IMR-90 (cell line): ENCODE measurements around the gene DLK2. TPM values are rescaled to one million over a fixed set of nuclear protein-coding genes. Genes with fewer than 3 reads are reported as not detected.

Experiments used
- ATAC-seq: fragments of 200-7000 bp; cut with Tn5 transposase; 2 replicates; pipeline ENCODE4 v1.9.1; 2020; ENCODE audit warnings: low read depth, mild to moderate bottlenecking, moderate library complexity
- BruUV-seq: library from RNA; stranded (reverse); fragments of 400-500 nt; replicated peaks from 2 replicates; lab custom pipeline; 2021; lab: Mats Ljungman, UMichigan
- CTCF ChIA-PET: fragments of 300-600 bp; formaldehyde crosslinking; extraction: SDS; loops from one replicate; lab custom pipeline; 2021; ENCODE audit warnings: antibody characterized with exemption; lab: Yijun Ruan, JAX
- POLR2A ChIA-PET: fragments of 300-600 bp; sonication (Branson Sonifier 250); formaldehyde crosslinking; loops from one replicate; lab custom pipeline; 2022; ENCODE audit warnings: antibody characterized with exemption; ENCODE audit not compliant: unreplicated experiment; lab: Charles Lee
- DNase-seq: peaks from one replicate; pipeline ENCODE4 v3.0.0; 2013
- H2AFZ ChIP-seq: replicated peaks from 2 replicates; pipeline ENCODE3; 2013; ENCODE audit warnings: low read length, mild to moderate bottlenecking; ENCODE audit not compliant: poor library complexity
- H2AK5ac ChIP-seq: 2 replicates; pipeline ENCODE4 v1.6.1; 2013; ENCODE audit warnings: low read depth, low read length, inconsistent platforms
- H2AK9ac ChIP-seq: replicated peaks from 2 replicates; pipeline ENCODE3; 2013; ENCODE audit warnings: mild to moderate bottlenecking, low read depth, low read length, moderate library complexity; ENCODE audit not compliant: poor library complexity
- H2BK120ac ChIP-seq: 2 replicates; pipeline ENCODE4 v1.6.1; 2013; ENCODE audit warnings: low read depth, low read length, inconsistent platforms
- H2BK15ac ChIP-seq: 3 replicates; pipeline ENCODE4 v1.6.1; 2013; ENCODE audit warnings: low read depth, low read length, inconsistent platforms
- H2BK20ac ChIP-seq: 2 replicates; pipeline ENCODE4 v1.6.1; 2013; ENCODE audit warnings: low read depth, mild to moderate bottlenecking, inconsistent platforms, low read length, moderate library complexity
- H2BK5ac ChIP-seq: 2 replicates; pipeline ENCODE4 v1.6.1; 2013; ENCODE audit warnings: mild to moderate bottlenecking, low read depth, low read length, inconsistent platforms; ENCODE audit not compliant: poor library complexity, severe bottlenecking
- H3K14ac ChIP-seq: replicated peaks from 2 replicates; pipeline ENCODE4 v1.6.1; 2013; ENCODE audit warnings: low read depth, low read length, inconsistent platforms
- H3K18ac ChIP-seq: 2 replicates; pipeline ENCODE4 v1.6.1; 2013; ENCODE audit warnings: low read depth, low read length, control low read depth
- H3K23ac ChIP-seq: 2 replicates; pipeline ENCODE4 v1.6.1; 2013; ENCODE audit warnings: low read depth, low read length, inconsistent platforms
- H3K27ac ChIP-seq: 2 replicates; pipeline ENCODE4 v1.5.1; 2013; ENCODE audit warnings: mild to moderate bottlenecking, control low read depth, low read length; ENCODE audit not compliant: insufficient read depth
- H3K27me3 ChIP-seq: 2 replicates; pipeline ENCODE4 v1.6.1; 2013; ENCODE audit warnings: low read length; ENCODE audit not compliant: control insufficient read depth, insufficient read depth
- H3K36me3 ChIP-seq: 2 replicates; pipeline ENCODE4 v1.6.1; 2013; ENCODE audit warnings: low read length, mixed read lengths; ENCODE audit not compliant: control insufficient read depth, insufficient read depth
- H3K4ac ChIP-seq: 2 replicates; pipeline ENCODE4 v1.6.1; 2013; ENCODE audit warnings: low read depth, low read length, inconsistent platforms
- H3K4me1 ChIP-seq: 2 replicates; pipeline ENCODE4 v1.6.1; 2013; ENCODE audit warnings: low read length, mixed read lengths; ENCODE audit not compliant: control insufficient read depth, insufficient read depth
- H3K4me2 ChIP-seq: 2 replicates; pipeline ENCODE4 v1.6.1; 2013; ENCODE audit warnings: low read depth, mild to moderate bottlenecking, control low read depth, low read length, moderate library complexity
- H3K4me3 ChIP-seq: 2 replicates; pipeline ENCODE4 v1.5.1; 2013; ENCODE audit warnings: low read depth, mild to moderate bottlenecking, control low read depth, low read length, moderate library complexity; ENCODE audit not compliant: insufficient read depth
- H3K56ac ChIP-seq: 2 replicates; pipeline ENCODE4 v1.6.1; 2013; ENCODE audit warnings: low read length, inconsistent platforms; ENCODE audit not compliant: insufficient read depth; ENCODE audit errors: extremely low read depth
- H3K79me1 ChIP-seq, 2 experiments: 2 replicates each; pipeline ENCODE4 v1.6.1; 2013; ENCODE audit warnings: low read length in 2 of 2, inconsistent platforms in 1 of 2, low read depth in 1 of 2
- H3K9ac ChIP-seq: 2 replicates; pipeline ENCODE4 v1.6.1; 2013; ENCODE audit warnings: low read depth, low read length, control low read depth
- H3K9me1 ChIP-seq: 2 replicates; pipeline ENCODE4 v1.6.1; 2013; ENCODE audit warnings: low read length, inconsistent platforms; ENCODE audit not compliant: insufficient read depth
- H3K9me3 ChIP-seq: 2 replicates; pipeline ENCODE4 v1.6.1; 2013; ENCODE audit warnings: low read length; ENCODE audit not compliant: control insufficient read depth, insufficient read depth
- H4K20me1 ChIP-seq: 2 replicates; pipeline ENCODE4 v1.6.1; 2013; ENCODE audit warnings: low read length, inconsistent platforms; ENCODE audit not compliant: insufficient read depth
- H4K5ac ChIP-seq: 2 replicates; pipeline ENCODE4 v1.6.1; 2013; ENCODE audit warnings: mild to moderate bottlenecking, low read depth, low read length, control low read depth
- H4K8ac ChIP-seq, 2 experiments: 2 replicates each; pipeline ENCODE4 v1.6.1; 2013; ENCODE audit warnings: low read depth in 2 of 2, low read length in 2 of 2, control low read depth in 1 of 2, inconsistent platforms in 1 of 2
- H4K91ac ChIP-seq: 2 replicates; pipeline ENCODE4 v1.6.1; 2013; ENCODE audit warnings: low read depth, low read length, inconsistent platforms; ENCODE audit not compliant: insufficient read depth
- BHLHE40 ChIP-seq: fragments of 150-350 bp; IDR thresholded peaks from 2 replicates; pipeline ENCODE4 v1.6.1; 2016; ENCODE audit warnings: mild to moderate bottlenecking, low read depth, low read length
- CEBPB ChIP-seq: IDR thresholded peaks from 2 replicates; pipeline ENCODE4 v1.6.1; 2012; ENCODE audit warnings: low read depth, low read length, improper control_type of control experiment
- CHD1 ChIP-seq: IDR thresholded peaks from 2 replicates; pipeline ENCODE4 v1.6.1; 2012; ENCODE audit warnings: low read depth, low read length, improper control_type of control experiment
- ELK1 ChIP-seq: fragments of 150-350 bp; IDR thresholded peaks from 2 replicates; pipeline ENCODE4 v1.6.1; 2016; ENCODE audit warnings: low read depth, mild to moderate bottlenecking, low read length, moderate library complexity, borderline replicate concordance
- FOS ChIP-seq: fragments of 150-350 bp; IDR thresholded peaks from 2 replicates; pipeline ENCODE4 v1.6.1; 2016; ENCODE audit warnings: low read depth, low read length
- MAZ ChIP-seq: IDR thresholded peaks from 2 replicates; pipeline ENCODE4 v1.6.1; 2012; ENCODE audit warnings: low read depth, mild to moderate bottlenecking, low read length, improper control_type of control experiment, moderate library complexity, borderline replicate concordance
- MXI1 ChIP-seq: IDR thresholded peaks from 2 replicates; pipeline ENCODE4 v1.6.1; 2012; ENCODE audit warnings: low read depth, mild to moderate bottlenecking, low read length, moderate library complexity, borderline replicate concordance
- NFE2L2 ChIP-seq: fragments of 150-350 bp; IDR thresholded peaks from 2 replicates; pipeline ENCODE4 v1.6.1; 2016; ENCODE audit warnings: low read depth, mild to moderate bottlenecking, low read length
- POLR2A ChIP-seq: IDR thresholded peaks from 2 replicates; pipeline ENCODE4 v1.6.1; 2012; ENCODE audit warnings: mild to moderate bottlenecking, low read depth, low read length
- RAD21 ChIP-seq: IDR thresholded peaks from 2 replicates; pipeline ENCODE4 v1.6.1; 2012; ENCODE audit warnings: low read length, improper control_type of control experiment
- RFX5 ChIP-seq: IDR thresholded peaks from 2 replicates; pipeline ENCODE4 v1.8.0; 2012; ENCODE audit warnings: low read depth, mild to moderate bottlenecking, low read length, moderate library complexity
- USF2 ChIP-seq: fragments of 150-350 bp; IDR thresholded peaks from 2 replicates; pipeline ENCODE4 v1.6.1; 2017; ENCODE audit warnings: mild to moderate bottlenecking, antibody characterized with exemption, low read length, low read depth
- WGBS, 2 experiments: methylation state at CpG; one replicate each; pipeline versions ENCODE4 v1.1.5 to v1.1.7; 2013; ENCODE audit warnings: missing lambda C conversion rate in 2 of 2; ENCODE audit not compliant: insufficient read length in 1 of 2; ENCODE audit errors: extremely low coverage in 2 of 2; 5-methylcytosine and 5-hydroxymethylcytosine counted together
- dilution Hi-C: fragments of 300-500 bp; cut with HindIII; formaldehyde crosslinking; loops from one replicate; pipeline ENCODE4 v1.14.3; 2018; ENCODE audit warnings: low sequenced_read_pairs; ENCODE audit not compliant: unreplicated experiment
- in situ Hi-C: fragments of 300-500 bp; cut with MboI; formaldehyde crosslinking; loops from 3 replicates; pipeline ENCODE4 v1.14.3; 2019; ENCODE audit warnings: low sequenced_read_pairs, inconsistent platforms, mixed read lengths
- intact Hi-C: fragments of 100-400 bp; cut with micrococcal nuclease; formaldehyde crosslinking; loops from 2 replicates; pipeline ENCODE4 v1.10.0; 2022
- polyA plus RNA-seq, 3 experiments: library from polyadenylated mRNA; depleted of rRNA; stranded (reverse); fragments of >200 nt; gene quantifications; 2 replicates each; pipeline ENCODE4 v1.2.3, GENCODE V29; 2012; ENCODE audit warnings: low replicate concordance in 1 of 3
- total RNA-seq: library from RNA; depleted of rRNA; stranded (reverse); fragments of >200 nt; gene quantifications from 2 replicates; pipeline ENCODE4 v1.2.3, GENCODE V29; 2012
- TF ChIP-seq, protein P1 (sequence below): conservative IDR thresholded peaks from 2 replicates; pipeline ENCODE4 v1.5.1; 2012; ENCODE audit warnings: mild to moderate bottlenecking, low read depth, low read length, improper control_type of control experiment

The DLK2 gene
- total and polyA plus RNA-seq, 2 of the 4 experiments (the other 2 are of a cell fraction), result 0.90 to 2.8 TPM

DNA sequence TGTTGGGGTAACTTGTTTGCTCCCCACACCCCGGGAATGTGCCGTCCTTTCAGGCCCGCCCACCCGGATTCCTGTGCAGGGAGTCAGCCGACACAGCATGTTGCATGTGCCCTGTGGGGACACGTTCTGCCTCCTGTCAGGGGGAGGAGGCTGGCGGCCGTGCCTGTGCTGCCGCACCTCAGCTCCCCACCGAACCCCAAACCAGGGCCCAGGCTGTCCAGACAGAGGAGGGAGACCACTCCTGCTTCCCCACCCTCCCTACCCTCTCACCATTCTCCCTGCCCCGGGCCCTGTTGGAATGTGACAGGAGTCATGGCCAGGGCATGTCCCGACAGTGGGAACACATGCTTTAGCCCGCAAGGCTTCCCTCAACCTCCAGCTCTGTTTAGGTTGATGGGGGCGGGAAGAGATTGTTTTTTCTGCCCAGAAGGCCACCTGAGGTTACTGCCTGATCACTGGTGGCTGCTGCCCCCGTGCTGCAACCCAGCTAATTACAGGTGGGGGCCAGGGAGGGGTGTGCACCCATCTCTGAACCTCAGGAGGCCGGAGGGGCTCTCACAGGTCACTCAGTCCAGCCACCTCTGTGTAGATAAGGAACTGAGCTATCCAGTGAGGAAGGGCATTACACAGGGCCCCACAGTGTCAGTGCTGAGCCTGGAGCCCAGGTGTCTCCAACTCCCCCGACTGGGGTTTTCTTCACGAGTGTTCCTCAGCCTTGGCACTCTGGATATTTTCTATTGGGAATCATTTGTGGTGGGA is 41.2 kb upstream of the DLK2 start:
- WGBS, 2 experiments, result 27% methylated on average over 4 of the region's 18 CpGs; no CpG with 5 or more reads in 1 of the 2 experiments
- Histone ChIP-seq H2BK120ac (peak overlapping the region; percentile 75), H3K23ac (no peak overlapping the region; the same call in 1 of the 2 replicates), H2AFZ (peak overlapping the region; percentile 38), H3K18ac (no peak overlapping the region), H3K4me3 (no peak overlapping the region), H3K27ac (peak overlapping the region; percentile 61), H3K36me3 (peaks cover 30% of the 10 kb centered on the region), H4K20me1 (peaks cover 22% of the 10 kb centered on the region; the same call in 1 of the 2 replicates), H3K14ac (peak overlapping the region; percentile 29), H3K79me1 (peaks cover 34 to 60% of the 10 kb centered on the region in 2 experiments), H3K9me3 (no peaks in the 10 kb centered on the region), H2BK15ac (no peak overlapping the region), H4K8ac (peak overlapping the region in 1 of 2 experiments; percentile 63; a peak in 1 of 4 replicates), H2BK5ac (peak overlapping the region; percentile 71), H3K27me3 (no peaks in the 10 kb centered on the region), H3K9me1 (peaks cover 34% of the 10 kb centered on the region), H3K4ac (peak overlapping the region; percentile 73), H4K5ac (no peak overlapping the region), H2AK9ac (peak overlapping the region; percentile 80), H3K4me2 (peak overlapping the region; percentile 5), H3K4me1 (peaks cover 46% of the 10 kb centered on the region), H4K91ac (peak overlapping the region; percentile 80), H2AK5ac (peak overlapping the region; percentile 80), H3K9ac (no peak overlapping the region), H3K56ac (no peak overlapping the region), H2BK20ac (no peak overlapping the region; the same call in 1 of the 2 replicates)
- in situ Hi-C loops (loop anchor here (5.0 to 10.0 kb wide), 2 partner anchors 34 to 52 kb away; no protein-coding TSS in a partner anchor), dilution Hi-C loops (no loop called here), intact Hi-C loops (loop anchor here (1.0 to 5.0 kb wide), 2 partner anchors 42 to 129 kb away; partner anchors contain the start of gene ZNF318)
- ATAC-seq (peak; percentile 70), DNase-seq (peak; percentile 62)
- ChIA-PET POLR2A (interaction anchor here (0.5 to 0.8 kb wide), 2 partner anchors 16 to 161 kb away, joined by 4 read pairs; no protein-coding TSS in a partner anchor), CTCF (interaction anchor here (0.7 to 3.3 kb wide), 5 partner anchors 10 to 44 kb away, joined by 3 to 17 read pairs (median 3); no protein-coding TSS in a partner anchor)
- BruUV-seq, result no TSS peak
- TF ChIP-seq USF2 (no peak), POLR2A (no peak), RFX5 (no peak), NFE2L2 (no peak), BHLHE40 (peak; percentile 84), CEBPB (peak; percentile 33; the same call in 1 of the 2 replicates), MAZ (peak; percentile 98), RAD21 (peak; percentile 85), FOS (peak; percentile 13; the same call in 1 of the 2 replicates), MXI1 (peak; percentile 96; the same call in 1 of the 2 replicates), CHD1 (no peak), ELK1 (no peak)
- TF ChIP-seq, protein P1, sequence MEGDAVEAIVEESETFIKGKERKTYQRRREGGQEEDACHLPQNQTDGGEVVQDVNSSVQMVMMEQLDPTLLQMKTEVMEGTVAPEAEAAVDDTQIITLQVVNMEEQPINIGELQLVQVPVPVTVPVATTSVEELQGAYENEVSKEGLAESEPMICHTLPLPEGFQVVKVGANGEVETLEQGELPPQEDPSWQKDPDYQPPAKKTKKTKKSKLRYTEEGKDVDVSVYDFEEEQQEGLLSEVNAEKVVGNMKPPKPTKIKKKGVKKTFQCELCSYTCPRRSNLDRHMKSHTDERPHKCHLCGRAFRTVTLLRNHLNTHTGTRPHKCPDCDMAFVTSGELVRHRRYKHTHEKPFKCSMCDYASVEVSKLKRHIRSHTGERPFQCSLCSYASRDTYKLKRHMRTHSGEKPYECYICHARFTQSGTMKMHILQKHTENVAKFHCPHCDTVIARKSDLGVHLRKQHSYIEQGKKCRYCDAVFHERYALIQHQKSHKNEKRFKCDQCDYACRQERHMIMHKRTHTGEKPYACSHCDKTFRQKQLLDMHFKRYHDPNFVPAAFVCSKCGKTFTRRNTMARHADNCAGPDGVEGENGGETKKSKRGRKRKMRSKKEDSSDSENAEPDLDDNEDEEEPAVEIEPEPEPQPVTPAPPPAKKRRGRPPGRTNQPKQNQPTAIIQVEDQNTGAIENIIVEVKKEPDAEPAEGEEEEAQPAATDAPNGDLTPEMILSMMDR, result peak; percentile 77
